ENCODE results near the gene E2F7. TPM values are rescaled to one million over a fixed set of nuclear protein-coding genes. Genes with fewer than 3 reads are reported as not detected.

The E2F7 gene
- total and polyA plus RNA-seq, 2 donors (not counting 3 experiments of a cell fraction or from before 2014, with no cell fraction given) = 4.7 to 19.8 TPM

- intact Hi-C loops (cut with micrococcal nuclease) = no loop called here
- CTCF ChIA-PET = no interaction called here
- POLR2A ChIA-PET = no interaction called here
Observed at GRCh38 chr12:77016606-77017005, 48.8 kb downstream of the E2F7 start.

More at GRCh38 chr12:77016606-77017005, 48.8 kb downstream of the E2F7 start:
- no peaks in the 10 kb centered on the region for H4K20me1 ChIP-seq (replicated peaks; ENCODE audit: control insufficient read depth, extremely low read depth, insufficient read depth, low read length)
- H3K27me3 ChIP-seq (ENCODE audit: control insufficient read depth in 2 of 2, insufficient read depth in 2 of 2, low read length in 2 of 2) = no peaks in the 10 kb centered on the region
- no peaks in the 10 kb centered on the region for H3K9me3 ChIP-seq (replicated peaks; ENCODE audit: control insufficient read depth, insufficient read depth, low read length)
- no peak overlapping the region for H3K4me3 ChIP-seq (replicated peaks in 1 of 3; ENCODE audit: insufficient read depth in 1 of 3, low read depth in 1 of 3, low read length in 3 of 3)
- dilution Hi-C loops (cut with MboI; ENCODE audit: extremely low pct_ligation_motif_present, low sequenced_read_pairs) = no loop called here
- no peak overlapping the region for H3K9ac ChIP-seq (replicated peaks; ENCODE audit: extremely low read depth, insufficient read depth, low read length)
- H3K9me1 ChIP-seq (replicated peaks; ENCODE audit: control insufficient read depth, extremely low read depth, insufficient read depth, low read length) = no peaks in the 10 kb centered on the region
- H3K36me3 ChIP-seq (ENCODE audit: control insufficient read depth in 2 of 2, extremely low read depth in 1 of 2, insufficient read depth in 2 of 2, low read length in 2 of 2) = peaks cover 0 to 2% of the 10 kb centered on the region in 2 experiments
- DNase-seq (ENCODE audit: low read depth, low spot score) (no peak), FAIRE-seq (no peak)
- TF ChIP-seq EZH2 (IDR thresholded peaks at IDR 0.05; ENCODE audit: borderline replicate concordance, low read depth, low read length, severe bottlenecking) (no peak), POLR2A (IDR thresholded peaks at IDR 0.05; ENCODE audit: low read depth, low read length) (no peak), MYC (IDR thresholded peaks at IDR 0.05; ENCODE audit: low read depth, low read length) (no peak), GATA2 (IDR thresholded peaks at IDR 0.05; ENCODE audit: insufficient read depth, insufficient read length, low read depth, low read length) (no peak), JUN (IDR thresholded peaks at IDR 0.05; ENCODE audit: borderline replicate concordance, insufficient read depth, insufficient read length, low read depth) (no peak), CTCF (IDR thresholded peaks at IDR 0.05; ENCODE audit: extremely low read depth in 1 of 2, insufficient read depth in 1 of 2, low read depth in 1 of 2, low read length in 2 of 2) (no peak), POLR2AphosphoS5 (IDR thresholded peaks at IDR 0.05; ENCODE audit: insufficient read depth, low read depth, low read length) (no peak), FOS (IDR thresholded peaks at IDR 0.05; ENCODE audit: borderline replicate concordance, insufficient read depth, low read length) (no peak)
- TF ChIP-seq, protein P1, sequence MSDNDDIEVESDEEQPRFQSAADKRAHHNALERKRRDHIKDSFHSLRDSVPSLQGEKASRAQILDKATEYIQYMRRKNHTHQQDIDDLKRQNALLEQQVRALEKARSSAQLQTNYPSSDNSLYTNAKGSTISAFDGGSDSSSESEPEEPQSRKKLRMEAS (IDR thresholded peaks at IDR 0.05; ENCODE audit: insufficient read depth, insufficient read length) = no peak
- no peak overlapping the region for H2AFZ ChIP-seq (ENCODE audit: low read depth, low read length)
- no peaks in the 10 kb centered on the region for H3K4me1 ChIP-seq (ENCODE audit: control insufficient read depth, extremely low read depth, insufficient read depth, low read length)
- no peak overlapping the region for H3K4me2 ChIP-seq (ENCODE audit: insufficient read depth, low read length)
- BruUV-seq (replicated peaks) = no TSS peak
- no peaks in the 10 kb centered on the region for H3K79me2 ChIP-seq (ENCODE audit: control insufficient read depth, insufficient read depth, low read length)
- H3K27ac ChIP-seq (ENCODE audit: insufficient read depth, low read depth, low read length) = no peak overlapping the region
